ENCODE measurements around the gene GSTA4. TPM values are rescaled to one million over a fixed set of nuclear protein-coding genes. Genes with fewer than 3 reads are reported as not detected.

Gene GSTA4
- total and polyA plus RNA-seq, 2 of the 8 experiments (the other 6 are each of a cell fraction or from before 2014, with no cell fraction given), result 13.9 to 21.6 TPM

DNA sequence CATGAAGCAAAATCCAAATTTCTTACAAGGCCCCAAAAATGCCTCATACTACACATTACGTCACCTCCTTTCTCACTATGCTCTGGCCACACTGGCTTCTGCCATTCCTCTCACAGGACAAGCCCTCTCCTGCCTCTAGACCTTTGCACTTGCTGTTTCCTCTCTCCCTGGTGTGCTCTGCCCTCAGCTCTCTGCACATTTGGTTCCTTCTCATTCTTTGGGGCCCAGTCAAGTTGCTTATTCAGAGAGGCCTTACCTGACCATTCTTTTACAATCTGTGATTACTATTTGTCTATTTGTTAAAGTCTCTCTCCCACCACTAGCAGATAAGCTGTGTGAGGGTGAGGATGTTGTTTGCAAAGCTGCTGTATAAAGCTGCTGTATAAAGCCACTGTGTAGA, 15.4 kb upstream of the GSTA4 start (continued):
- TF ChIP-seq HDAC2 (IDR thresholded peaks at IDR 0.05; ENCODE audit: borderline replicate concordance in 1 of 2, low read depth in 2 of 2, low read length in 2 of 2) (no peak), SP1 (IDR thresholded peaks at IDR 0.05; ENCODE audit: low read depth, low read length) (no peak), SIN3A (conservative IDR thresholded peaks at IDR 0.05 in 1 of 2, IDR thresholded peaks at IDR 0.05 in 1 of 2; ENCODE audit: low read depth in 1 of 2, low read length in 2 of 2) (no peak), HDAC6 (IDR thresholded peaks at IDR 0.05; ENCODE audit: low read depth, low read length) (no peak), RNF2 (IDR thresholded peaks at IDR 0.05; ENCODE audit: borderline replicate concordance, low read depth, low read length, missing control alignments, poor library complexity, severe bottlenecking) (no peak)

Measured in H1 (cell line).